ENCODE results near the gene MAST4.

MAST4 gene

DNA sequence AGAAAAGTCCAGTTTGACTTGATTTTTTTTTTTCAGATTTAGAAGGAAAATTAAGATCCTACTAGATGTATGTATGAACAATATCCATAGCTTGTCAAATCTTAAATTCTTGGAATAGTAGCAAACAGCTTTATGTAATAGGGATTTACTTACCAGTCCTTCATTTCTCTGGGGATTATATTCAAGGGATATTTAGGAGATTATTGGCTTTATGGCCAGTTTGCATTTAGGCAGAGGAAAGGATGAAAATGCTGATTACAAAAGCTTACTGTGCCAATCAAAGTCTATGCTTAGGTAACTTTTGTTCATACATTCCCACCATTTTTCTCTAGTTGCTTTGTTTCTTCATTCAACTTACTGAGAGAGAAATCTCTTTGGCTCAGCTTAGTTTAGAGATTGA, 47.9 kb downstream of the MAST4 start:
- DNase-seq (ENCODE audit: low read depth in 1 of 2, low spot score in 1 of 2), result no peak

- no peak for DNase-seq (ENCODE audit: low read depth in 1 of 2, low spot score in 1 of 2)
These were observed 48.8 kb downstream of the MAST4 start for GRCh38 chr5:66645039-66645438.

DNA sequence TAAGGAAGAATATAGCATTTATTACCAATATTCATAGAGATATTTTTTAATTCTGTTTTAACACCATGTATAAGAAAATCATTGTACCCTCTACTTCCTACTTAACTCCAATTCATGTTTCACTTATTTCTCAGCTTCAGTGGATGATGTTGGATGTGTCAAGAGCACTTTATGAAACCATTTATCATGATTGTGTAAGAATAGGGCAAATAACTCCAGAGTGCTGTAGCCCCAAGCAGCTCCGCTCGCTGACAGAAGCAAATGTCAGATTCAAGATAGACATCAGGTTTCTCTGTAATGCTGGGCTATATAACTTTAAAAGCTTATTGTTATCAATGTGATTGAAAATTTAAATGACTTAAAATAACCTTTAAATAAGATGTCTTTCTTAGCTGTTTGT, 50.4 kb downstream of the MAST4 start:
- DNase-seq (ENCODE audit: low read depth in 1 of 2, low spot score in 1 of 2), result no peak

DNA sequence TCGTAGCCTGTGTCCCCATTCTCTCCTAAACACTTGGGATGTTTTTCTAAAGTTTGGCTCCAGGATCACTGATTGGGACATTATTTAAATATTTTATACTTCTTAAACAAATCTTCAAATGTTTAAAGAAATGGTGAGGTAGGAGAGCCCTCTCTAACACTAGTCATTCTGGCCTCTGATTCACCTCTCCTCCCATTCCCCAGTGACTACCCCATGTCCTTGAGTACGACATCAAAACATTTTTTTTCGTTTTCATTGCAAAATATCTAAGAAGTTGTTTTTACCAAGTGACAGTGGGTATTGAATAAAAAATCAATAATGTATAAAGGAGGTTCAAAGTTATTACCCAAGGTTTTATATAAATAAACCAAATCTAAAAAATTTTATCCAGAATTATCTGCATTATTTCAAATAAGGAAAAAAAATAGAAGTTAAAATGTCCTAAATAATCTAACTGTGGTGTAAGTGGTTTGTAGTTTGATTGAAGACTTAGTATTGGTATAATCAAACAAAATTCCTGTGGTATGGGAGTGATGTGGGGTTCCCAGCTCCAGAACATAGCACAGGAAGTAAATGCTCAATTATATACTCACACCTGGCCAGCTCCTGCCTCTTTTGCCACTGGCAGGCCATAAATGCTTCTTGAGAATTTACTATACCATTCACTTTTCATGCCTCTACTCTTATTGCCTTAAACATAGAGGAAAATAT, 51.1 kb downstream of the MAST4 start:
- DNase-seq (ENCODE audit: low read depth in 1 of 2, low spot score in 1 of 2), result no peak

DNA sequence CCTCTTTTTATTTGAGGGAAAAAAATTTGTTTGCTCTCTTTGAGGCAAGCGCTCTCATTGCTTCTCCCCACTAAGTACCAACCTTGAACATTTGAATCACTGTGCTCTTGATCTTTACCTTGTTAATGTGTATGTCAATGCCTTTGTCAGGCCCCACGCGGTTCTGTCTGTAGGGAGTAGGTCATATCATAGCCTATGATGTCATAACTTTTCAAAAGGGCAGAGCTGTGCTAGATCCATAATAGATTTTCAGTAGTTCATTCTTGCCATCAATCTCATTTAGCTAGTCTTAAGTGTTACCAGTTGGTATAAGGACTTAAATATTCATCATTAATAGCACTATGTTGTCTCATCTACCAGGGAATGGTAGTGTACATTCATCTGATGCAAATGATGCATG, 56.6 kb downstream of the MAST4 start:
- DNase-seq (ENCODE audit: low read depth in 1 of 2, low spot score in 1 of 2), result no peak

DNA sequence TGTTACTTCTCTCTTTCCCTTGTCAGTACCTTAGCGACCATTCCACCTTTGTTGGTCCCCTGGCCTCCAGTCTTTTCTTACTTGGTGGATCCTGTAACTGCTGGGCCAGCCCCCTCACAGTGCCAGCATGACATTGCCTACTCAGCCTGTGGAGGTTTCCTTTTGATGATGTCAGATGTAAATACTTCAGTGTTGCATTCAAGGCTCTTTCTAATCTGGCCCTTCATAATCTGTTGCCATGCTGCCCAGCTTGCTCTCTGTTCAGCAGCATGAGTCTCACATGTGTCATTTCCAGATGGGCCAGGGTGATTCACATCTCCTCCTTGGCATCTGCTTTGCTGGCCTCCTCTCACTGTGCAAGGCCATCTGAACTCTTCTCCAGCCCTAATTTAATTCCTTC, 57.1 kb downstream of the MAST4 start:
- no peak for DNase-seq (ENCODE audit: low read depth in 1 of 2, low spot score in 1 of 2)

GRCh38 chr5:66655395-66656324, 59.5 kb downstream of the MAST4 start:
- DNase-seq (ENCODE audit: low read depth in 1 of 2, low spot score in 1 of 2), result no peak

DNA sequence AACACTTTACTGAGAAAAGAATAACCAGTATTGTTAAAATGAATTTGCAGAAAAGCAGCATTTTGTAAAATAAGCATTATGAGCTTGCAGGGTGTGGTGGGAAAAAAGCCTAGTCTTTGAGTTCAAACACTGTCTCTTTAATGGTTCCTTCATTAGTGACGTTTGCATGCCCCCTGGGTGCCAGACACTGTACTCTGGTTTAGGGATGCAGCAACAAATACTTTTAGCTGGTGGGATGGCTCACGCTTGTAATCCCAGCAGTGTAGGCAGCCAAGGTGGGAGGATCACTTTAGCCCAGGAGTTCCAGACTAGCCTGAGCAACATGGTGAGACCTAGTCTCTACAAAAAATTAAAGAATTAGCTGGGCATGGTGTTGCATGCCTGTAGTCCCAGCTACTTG, 62.3 kb downstream of the MAST4 start:
- DNase-seq (ENCODE audit: low read depth in 1 of 2, low spot score in 1 of 2), result no peak

- DNase-seq (ENCODE audit: low read depth in 1 of 2, low spot score in 1 of 2), result no peak
These were observed 63.6 kb downstream of the MAST4 start for GRCh38 chr5:66659780-66660179.

DNA sequence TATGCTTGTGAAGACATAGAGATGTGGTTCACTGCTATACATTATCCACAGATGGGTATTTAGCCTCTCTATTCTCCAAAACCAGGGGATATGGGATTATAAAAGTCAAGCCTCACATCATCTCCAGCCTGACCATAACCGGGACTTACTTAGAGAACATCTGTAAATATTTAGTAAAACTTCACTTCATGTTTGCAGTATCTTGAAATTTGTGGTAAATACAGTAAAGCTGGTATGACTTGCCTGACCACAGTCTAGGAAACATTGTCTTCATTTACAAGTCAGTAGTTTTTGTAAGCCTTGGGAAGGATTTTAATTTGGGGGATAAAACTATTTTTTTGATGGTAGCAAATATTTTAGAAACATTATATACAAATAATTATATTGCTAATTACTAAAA, 64.2 kb downstream of the MAST4 start:
- DNase-seq (ENCODE audit: low read depth in 1 of 2, low spot score in 1 of 2), result no peak

- DNase-seq (ENCODE audit: low read depth in 1 of 2, low spot score in 1 of 2), result no peak
These were observed 65.0 kb downstream of the MAST4 start for GRCh38 chr5:66661149-66661548.

DNA sequence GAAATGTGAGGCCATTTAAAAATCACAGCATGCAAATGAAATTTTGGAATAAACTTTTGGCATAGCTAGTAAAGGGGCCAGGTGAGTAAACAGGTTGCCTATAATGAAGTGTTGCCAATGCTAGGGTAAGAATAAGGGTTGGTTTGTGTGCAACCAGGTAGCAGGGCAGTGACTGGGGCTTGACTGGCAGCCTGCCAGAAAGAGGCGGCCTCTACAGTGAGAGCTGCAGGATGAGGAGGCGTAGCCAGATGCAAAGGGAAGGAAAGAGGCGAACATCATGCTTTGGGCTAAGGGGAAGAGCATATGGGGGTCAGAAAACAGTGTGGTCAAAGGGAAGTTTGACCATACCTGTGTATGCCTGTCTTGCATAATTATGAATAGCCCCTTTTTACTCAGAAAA, 70.6 kb downstream of the MAST4 start:
- no peak for DNase-seq (ENCODE audit: low read depth in 1 of 2, low spot score in 1 of 2)

GRCh38 chr5:66669086-66669861, 73.1 kb downstream of the MAST4 start:
- DNase-seq (ENCODE audit: low read depth in 1 of 2, low spot score in 1 of 2), result no peak

- DNase-seq (ENCODE audit: low read depth in 1 of 2, low spot score in 1 of 2), result no peak
These were observed 73.6 kb downstream of the MAST4 start for GRCh38 chr5:66669862-66670195.

- DNase-seq (ENCODE audit: low read depth in 1 of 2, low spot score in 1 of 2), result no peak
These were observed 75.1 kb downstream of the MAST4 start for GRCh38 chr5:66671305-66671704.

DNA sequence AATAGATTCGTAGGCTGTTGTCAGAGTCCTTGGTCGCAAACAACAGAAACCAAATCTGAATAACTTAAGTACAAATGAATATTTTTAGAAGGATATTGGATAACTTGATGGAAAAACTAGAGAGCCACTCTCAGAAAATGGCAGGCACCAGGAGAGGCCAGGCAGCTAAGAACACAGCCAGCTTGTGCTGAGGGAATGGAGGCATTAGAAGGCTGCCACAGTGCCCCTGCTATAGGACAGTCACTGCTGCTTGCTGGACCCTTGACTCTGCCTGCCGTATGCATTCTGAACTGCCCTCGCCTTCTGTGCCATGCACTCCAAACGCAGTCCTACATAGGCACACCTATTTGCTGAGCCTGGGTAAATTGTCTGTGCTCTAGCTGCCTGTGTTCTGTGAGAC, 78.6 kb downstream of the MAST4 start:
- no peak for DNase-seq (ENCODE audit: low read depth in 1 of 2, low spot score in 1 of 2)

DNA sequence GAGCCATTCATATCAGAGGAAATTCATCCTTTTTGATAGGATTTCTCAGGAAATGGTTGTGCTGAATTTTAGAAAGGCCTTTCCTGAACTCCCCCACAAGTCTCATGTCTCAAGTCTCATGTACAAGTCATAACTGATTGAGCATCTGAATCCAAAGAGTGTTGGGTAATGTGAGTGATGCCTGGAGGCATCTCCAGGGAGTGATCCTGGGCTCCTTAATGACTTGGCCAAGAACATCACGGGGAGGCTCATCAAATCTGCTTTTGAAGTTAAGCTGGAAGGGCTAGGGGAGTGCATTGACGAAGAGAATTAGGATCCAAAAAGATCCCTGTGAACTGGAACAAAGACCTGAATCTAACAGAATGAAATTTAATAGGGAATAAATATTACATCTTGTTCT, 79.2 kb downstream of the MAST4 start:
- DNase-seq (ENCODE audit: low read depth in 1 of 2, low spot score in 1 of 2), result no peak

GRCh38 chr5:66680221-66680620, 84.0 kb downstream of the MAST4 start:
- no peak for DNase-seq (ENCODE audit: low read depth in 1 of 2, low spot score in 1 of 2)

DNA sequence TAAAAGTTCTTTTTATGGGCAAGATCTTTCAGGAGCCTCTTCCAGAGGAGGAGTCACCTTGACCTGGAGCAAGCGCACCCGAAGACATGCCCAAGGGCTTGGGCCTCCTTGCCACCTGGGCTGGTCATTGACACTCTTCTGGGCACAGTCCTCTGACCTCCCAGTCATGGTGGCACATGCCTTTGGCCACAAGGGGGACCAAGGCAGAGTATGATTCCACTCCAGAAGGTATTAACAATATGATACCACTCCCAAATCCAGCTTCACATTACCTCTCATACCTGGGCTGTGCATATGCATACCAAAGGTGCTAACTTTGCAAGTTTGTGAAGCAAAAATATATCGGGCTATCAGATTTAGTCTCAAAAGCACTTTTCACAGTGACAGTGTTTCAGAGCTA, 84.6 kb downstream of the MAST4 start:
- DNase-seq (ENCODE audit: low read depth in 1 of 2, low spot score in 1 of 2), result no peak

GRCh38 chr5:66684663-66685062, 88.5 kb downstream of the MAST4 start:
- no peak for DNase-seq (ENCODE audit: low read depth in 1 of 2, low spot score in 1 of 2)

GRCh38 chr5:66689522-66690220, 93.5 kb downstream of the MAST4 start:
- DNase-seq (ENCODE audit: low read depth in 1 of 2, low spot score in 1 of 2), result no peak

Data from stimulated activated CD4-positive, alpha-beta T cell treated with anti-CD3 and anti-CD28 coated beads, Interleukin-15, amount 100 ng/mL, for 1 hour (primary cell).